NT2/D1 (cell line): Measurements from ENCODE around the gene IL36G.

Source experiments
- SUZ12 ChIP-seq: IDR thresholded peaks from 2 replicates; pipeline ENCODE4 v1.6.1; 2011; ENCODE audit not compliant: insufficient read length, insufficient read depth; ENCODE audit errors: extremely low read depth
- YY1 ChIP-seq: IDR thresholded peaks from 2 replicates; pipeline ENCODE4 v1.6.1; 2011; ENCODE audit not compliant: insufficient read length, insufficient read depth

DNA sequence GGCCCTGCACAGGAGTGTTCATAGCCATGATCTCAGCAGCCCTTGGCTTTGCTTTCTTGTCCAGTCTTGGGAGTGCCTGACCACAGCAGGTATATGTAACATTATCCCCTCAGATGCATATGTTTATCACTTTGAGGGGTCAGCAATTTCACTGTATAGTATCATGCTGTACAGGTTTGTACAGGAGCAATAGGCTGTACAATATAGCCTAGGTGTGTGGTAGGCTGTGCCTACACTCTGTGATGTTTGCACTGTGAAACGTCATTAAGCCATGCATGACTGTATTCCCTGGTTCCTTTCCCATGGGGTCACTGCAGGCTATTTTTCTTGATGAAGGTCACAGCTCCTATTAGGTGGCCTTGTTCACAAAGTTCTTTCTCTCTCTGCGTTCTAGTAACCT lies 4.7 kb upstream of the IL36G start:
- no peak for TF ChIP-seq SUZ12
- TF ChIP-seq YY1 = no peak
